Measurements from ENCODE around the gene FADS2.

The FADS2 gene

GRCh38 chr11:61810671-61811175, 17.4 kb upstream of the FADS2 start:
- Mint-ChIP-seq H3K4me3 (no peak overlapping the region), H3K9me3 (no peaks in the 10 kb centered on the region), H3K4me1 (peaks cover 19% of the 10 kb centered on the region)

GRCh38 chr11:61811831-61812230, 16.3 kb upstream of the FADS2 start:
- H3K4me1 Mint-ChIP-seq = peaks cover 27% of the 10 kb centered on the region
- H3K27me3 Mint-ChIP-seq = peaks cover 20% of the 10 kb centered on the region
- DNase-seq (no peak), ATAC-seq (no peak)
- no peak overlapping the region for H3K27ac Mint-ChIP-seq
- no peak overlapping the region for H3K4me3 Mint-ChIP-seq
- H3K9me3 Mint-ChIP-seq = no peaks in the 10 kb centered on the region

More at GRCh38 chr11:61810671-61811175, 17.4 kb upstream of the FADS2 start:
- ATAC-seq = no peak
- Mint-ChIP-seq H3K27ac (no peak overlapping the region), H3K27me3 (peaks cover 11% of the 10 kb centered on the region)
- DNase-seq = no peak

GRCh38 chr11:61812736-61813411, 15.2 kb upstream of the FADS2 start:
- no peak overlapping the region for H3K4me3 Mint-ChIP-seq
- DNase-seq = no peak
- H3K27me3 Mint-ChIP-seq = peaks cover 27% of the 10 kb centered on the region
- ATAC-seq = no peak
- peaks cover 37% of the 10 kb centered on the region for H3K4me1 Mint-ChIP-seq
- H3K27ac Mint-ChIP-seq = no peak overlapping the region
- H3K9me3 Mint-ChIP-seq = no peaks in the 10 kb centered on the region

GRCh38 chr11:61814247-61814957, 13.7 kb upstream of the FADS2 start:
- H3K9me3 Mint-ChIP-seq = no peaks in the 10 kb centered on the region
- no peak for ATAC-seq

DNA sequence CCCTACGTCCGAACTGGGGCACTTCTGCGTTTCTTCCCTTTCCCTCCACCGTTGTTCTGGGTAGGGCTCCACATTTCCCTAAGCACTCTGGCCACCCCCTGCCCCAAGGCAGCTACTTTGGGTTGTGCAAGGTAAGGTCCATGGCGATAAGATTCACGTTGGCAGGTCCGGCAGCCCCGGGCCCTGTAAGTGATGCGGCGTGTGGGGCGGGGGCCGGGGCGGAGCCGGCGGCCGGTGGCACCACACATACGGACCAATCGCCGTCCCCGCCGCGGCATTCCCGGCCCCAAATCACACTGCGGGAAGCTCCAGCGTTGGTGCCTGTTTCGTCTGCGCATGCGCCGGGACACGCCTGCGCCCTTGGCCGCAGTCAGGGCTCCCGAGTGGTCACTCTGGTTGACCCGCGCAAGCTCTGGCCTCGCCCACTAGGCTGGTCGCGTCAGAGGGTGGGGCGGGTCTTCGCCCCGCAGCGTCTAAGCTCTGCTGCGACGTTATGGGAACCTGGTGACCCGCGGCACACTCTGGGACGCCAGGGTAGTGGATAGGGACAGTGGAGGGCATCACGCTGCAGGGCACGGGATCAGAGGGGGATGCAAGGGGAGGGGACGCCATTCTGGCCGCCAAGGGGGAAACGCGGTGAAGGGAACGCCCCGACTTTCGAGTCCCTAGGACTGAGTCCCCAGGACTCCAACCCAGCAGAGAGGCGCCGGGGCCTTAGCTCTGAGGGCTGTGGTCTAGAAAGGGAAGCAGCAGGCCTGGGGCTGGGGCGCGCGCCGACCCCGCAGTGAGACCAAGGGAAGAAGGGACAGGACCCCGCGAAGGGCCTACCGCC, 12.9 kb upstream of the FADS2 start:
- ATAC-seq (peak; percentile 31), DNase-seq (peak; percentile 54 to 65)
- Mint-ChIP-seq H3K4me1 (peaks cover 37% of the 10 kb centered on the region), H3K27me3 (peaks cover 32% of the 10 kb centered on the region), H3K27ac (peak overlapping the region; percentile 53 to 86), H3K9me3 (no peaks in the 10 kb centered on the region), H3K4me3 (peak overlapping the region; percentile 85 to 99)

More at GRCh38 chr11:61814247-61814957, 13.7 kb upstream of the FADS2 start:
- H3K4me1 Mint-ChIP-seq = peaks cover 37% of the 10 kb centered on the region
- H3K4me3 Mint-ChIP-seq = peak overlapping the region; percentile 85 to 99
- H3K27me3 Mint-ChIP-seq = peaks cover 32% of the 10 kb centered on the region
- no peak for DNase-seq
- peak overlapping the region in 1 of 2 donors; percentile 72 for H3K27ac Mint-ChIP-seq

GRCh38 chr11:61815790-61816735, 12.0 kb upstream of the FADS2 start:
- Mint-ChIP-seq H3K9me3 (no peaks in the 10 kb centered on the region), H3K4me1 (peaks cover 37% of the 10 kb centered on the region), H3K4me3 (peak overlapping the region; percentile 85 to 99), H3K27me3 (peaks cover 32% of the 10 kb centered on the region), H3K27ac (peak overlapping the region; percentile 84 to 89)
- DNase-seq (peak; percentile 78), ATAC-seq (peak; percentile 83)

GRCh38 chr11:61816736-61817455, 11.2 kb upstream of the FADS2 start, which contains the start of gene FADS1:
TSS of gene FADS1 (minus strand) at chr11:61817003. CDS start at chr11:61816929, 74 bp downstream.
- ATAC-seq (peak; percentile 82), DNase-seq (peak; percentile 82 to 88)
- H3K4me1 Mint-ChIP-seq = peaks cover 37% of the 10 kb centered on the region
- peak within 1 kb of the TSS; percentile 85 to 99 for H3K4me3 Mint-ChIP-seq
- H3K27me3 Mint-ChIP-seq = peaks cover 32% of the 10 kb centered on the region
- H3K9me3 Mint-ChIP-seq = no peaks in the 10 kb centered on the region
- H3K27ac Mint-ChIP-seq = peak within 1 kb of the TSS; percentile 84 to 89

GRCh38 chr11:61817471-61818202, 10.5 kb upstream of the FADS2 start:
- peak overlapping the region; percentile 85 to 99 for H3K4me3 Mint-ChIP-seq
- peaks cover 37% of the 10 kb centered on the region for H3K4me1 Mint-ChIP-seq
- H3K27me3 Mint-ChIP-seq = peaks cover 32% of the 10 kb centered on the region
- no peak overlapping the region for H3K27ac Mint-ChIP-seq
- ATAC-seq = no peak
- DNase-seq = no peak
- no peaks in the 10 kb centered on the region for H3K9me3 Mint-ChIP-seq

GRCh38 chr11:61820174-61820573, 7.9 kb upstream of the FADS2 start:
- no peak overlapping the region for H3K4me3 Mint-ChIP-seq
- H3K27ac Mint-ChIP-seq = no peak overlapping the region
- H3K4me1 Mint-ChIP-seq = peaks cover 24% of the 10 kb centered on the region
- ATAC-seq (no peak), DNase-seq (no peak)
- H3K27me3 Mint-ChIP-seq = peaks cover 26% of the 10 kb centered on the region
- no peaks in the 10 kb centered on the region for H3K9me3 Mint-ChIP-seq

DNA sequence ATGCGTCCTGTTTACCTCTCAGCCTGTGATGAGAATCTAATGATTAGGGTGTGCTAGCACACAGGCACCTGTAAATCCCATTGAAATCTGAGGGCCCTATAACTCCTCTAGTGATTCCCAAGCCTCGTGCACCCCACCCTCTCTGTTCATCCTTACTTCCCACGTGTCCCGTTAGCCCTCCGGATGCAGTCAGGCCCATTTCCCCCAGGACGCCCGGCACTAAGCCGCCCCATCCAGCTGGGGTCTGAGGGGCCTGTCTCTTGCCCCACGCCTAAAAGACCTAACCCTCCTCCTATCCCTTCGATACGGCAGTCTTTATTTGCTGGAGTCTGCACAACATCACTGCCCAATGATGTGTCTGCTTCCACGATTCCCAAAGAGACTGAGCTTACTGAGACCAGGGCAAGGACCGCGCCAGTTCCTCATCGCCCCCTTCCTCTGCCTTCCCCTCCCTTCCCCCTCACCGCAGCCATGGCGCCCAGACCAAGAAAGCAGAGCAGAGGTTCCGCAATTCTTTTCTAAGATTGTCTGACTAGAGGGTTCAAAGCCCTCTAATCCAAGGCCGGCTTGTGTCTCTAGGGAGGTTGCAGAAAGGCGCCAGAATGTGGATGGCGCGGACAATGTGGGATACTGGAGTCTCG, 1.1 kb upstream of the FADS2 start:
- DNase-seq (no peak), ATAC-seq (no peak)
- H3K4me1 Mint-ChIP-seq = peaks cover 49% of the 10 kb centered on the region
- peak overlapping the region in 1 of 2 donors; percentile 85 for H3K27ac Mint-ChIP-seq
- no peaks in the 10 kb centered on the region for H3K9me3 Mint-ChIP-seq
- peaks cover 15% of the 10 kb centered on the region for H3K27me3 Mint-ChIP-seq
- peak overlapping the region; percentile 86 to 95 for H3K4me3 Mint-ChIP-seq

DNA sequence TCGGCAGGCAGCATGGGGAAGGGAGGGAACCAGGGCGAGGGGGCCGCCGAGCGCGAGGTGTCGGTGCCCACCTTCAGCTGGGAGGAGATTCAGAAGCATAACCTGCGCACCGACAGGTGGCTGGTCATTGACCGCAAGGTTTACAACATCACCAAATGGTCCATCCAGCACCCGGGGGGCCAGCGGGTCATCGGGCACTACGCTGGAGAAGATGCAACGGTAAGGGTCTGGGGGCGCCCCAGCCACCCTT, 204 bp downstream of the FADS2 start:
- peak overlapping the region; percentile 91 to 95 for H3K27ac Mint-ChIP-seq
- H3K9me3 Mint-ChIP-seq = no peaks in the 10 kb centered on the region
- DNase-seq (no peak), ATAC-seq (no peak)
- peaks cover 15% of the 10 kb centered on the region for H3K27me3 Mint-ChIP-seq
- peaks cover 62% of the 10 kb centered on the region for H3K4me1 Mint-ChIP-seq
- peak overlapping the region; percentile 86 to 95 for H3K4me3 Mint-ChIP-seq

DNA sequence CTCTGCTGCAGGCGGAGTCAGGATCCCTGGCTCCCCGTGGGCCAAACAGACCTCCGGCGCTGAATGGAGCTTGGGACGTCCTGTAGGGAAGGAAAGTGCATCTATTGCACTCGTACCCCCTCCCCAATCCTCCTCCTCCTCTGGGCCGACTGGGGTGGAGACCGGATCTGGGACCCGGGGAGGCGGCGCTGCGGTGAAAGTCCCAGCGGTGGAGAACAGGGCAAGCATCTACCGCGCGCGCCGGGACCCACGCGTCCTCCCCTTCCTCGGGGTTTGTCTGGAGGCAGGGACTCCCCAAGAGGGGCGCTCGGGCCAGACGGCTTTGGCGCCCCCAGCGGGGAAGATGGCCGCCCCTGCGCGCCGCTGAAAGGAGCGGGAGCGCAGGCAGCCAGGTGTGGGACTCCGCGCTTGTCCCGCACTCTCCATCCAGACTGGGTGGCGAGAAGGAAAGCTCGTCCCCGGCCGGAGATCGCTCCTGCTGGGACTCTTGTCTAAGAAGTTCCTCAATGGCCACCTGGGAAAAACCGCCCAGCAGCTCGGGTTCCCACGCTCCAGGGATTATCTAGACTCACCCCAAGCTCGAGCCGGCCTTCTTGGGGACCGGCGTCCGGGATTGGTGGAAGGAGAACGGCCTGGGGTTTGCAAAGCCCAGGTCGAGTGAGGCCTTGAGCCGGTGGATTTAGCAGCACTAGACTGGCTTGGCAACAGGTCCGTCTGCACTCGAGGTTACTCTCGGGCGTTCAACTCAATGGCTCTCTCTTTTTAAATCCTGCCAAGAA, 718 bp downstream of the FADS2 start:
- no peaks in the 10 kb centered on the region for H3K9me3 Mint-ChIP-seq
- DNase-seq (peak; percentile 52 to 53), ATAC-seq (peak; percentile 70)
- peaks cover 67% of the 10 kb centered on the region for H3K4me1 Mint-ChIP-seq
- H3K4me3 Mint-ChIP-seq = peak overlapping the region; percentile 86 to 95
- peaks cover 15% of the 10 kb centered on the region for H3K27me3 Mint-ChIP-seq
- peak overlapping the region; percentile 84 to 91 for H3K27ac Mint-ChIP-seq

DNA sequence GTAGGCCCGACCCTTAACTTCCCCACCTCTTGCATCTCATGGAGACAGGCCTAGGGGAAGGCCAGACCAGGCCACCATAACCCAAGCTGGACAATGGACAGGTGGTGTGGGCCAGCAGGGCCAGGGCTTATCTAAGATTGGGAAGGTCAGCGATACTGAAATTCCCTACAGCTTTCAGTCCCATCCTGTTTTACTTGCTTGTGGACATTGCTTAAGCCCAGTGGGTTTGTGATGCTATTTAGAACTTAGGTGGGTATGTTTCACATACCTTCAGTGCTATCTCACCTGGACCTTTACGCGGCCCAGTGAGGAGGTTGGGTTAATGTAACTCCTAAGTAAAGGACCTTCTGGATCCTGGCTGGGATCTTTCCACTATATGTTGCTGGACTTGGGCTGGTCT, 1.7 kb downstream of the FADS2 start:
- H3K4me3 Mint-ChIP-seq = peak overlapping the region; percentile 86 to 95
- no peak overlapping the region for H3K27ac Mint-ChIP-seq
- H3K4me1 Mint-ChIP-seq = peaks cover 77% of the 10 kb centered on the region
- ATAC-seq (no peak), DNase-seq (no peak)
- peaks cover 15% of the 10 kb centered on the region for H3K27me3 Mint-ChIP-seq
- no peaks in the 10 kb centered on the region for H3K9me3 Mint-ChIP-seq
